Skeletal muscle cell (primary cell): ENCODE data around the gene CREB5.

Experiments
- DNase-seq: peaks from one replicate; pipeline ENCODE4 v3.0.0-alpha.2; 2010; ENCODE audit warnings: low read depth
- H3K4me3 ChIP-seq: 2 replicates; pipeline ENCODE4 v1.5.1; 2011; ENCODE audit warnings: low read depth, mild to moderate bottlenecking, control low read depth, low read length, moderate library complexity

The CREB5 gene

GRCh38 chr7:28619256-28619655 is 206.9 kb downstream of the CREB5 start:
- H3K4me3 ChIP-seq, result no peak overlapping the region
- no peak for DNase-seq

- no peak overlapping the region for H3K4me3 ChIP-seq
- DNase-seq, result no peak
Observed at GRCh38 chr7:28621369-28621841, 209.1 kb downstream of the CREB5 start.

- peak; percentile 41 for DNase-seq
- no peak overlapping the region for H3K4me3 ChIP-seq
Observed at GRCh38 chr7:28623105-28623730, 210.9 kb downstream of the CREB5 start.

GRCh38 chr7:28623863-28624262 is 211.5 kb downstream of the CREB5 start:
- no peak overlapping the region for H3K4me3 ChIP-seq
- no peak for DNase-seq

GRCh38 chr7:28625432-28625831 is 213.1 kb downstream of the CREB5 start:
- no peak overlapping the region for H3K4me3 ChIP-seq
- peak; percentile 42 for DNase-seq

- no peak for DNase-seq
Observed at GRCh38 chr7:28626221-28626620, 213.9 kb downstream of the CREB5 start.

GRCh38 chr7:28626624-28627262 is 214.4 kb downstream of the CREB5 start:
- H3K4me3 ChIP-seq, result no peak overlapping the region
- no peak for DNase-seq

More at GRCh38 chr7:28626221-28626620, 213.9 kb downstream of the CREB5 start:
- H3K4me3 ChIP-seq, result no peak overlapping the region

GRCh38 chr7:28627263-28627653 is 214.9 kb downstream of the CREB5 start:
- no peak for DNase-seq
- no peak overlapping the region for H3K4me3 ChIP-seq

- no peak overlapping the region for H3K4me3 ChIP-seq
- DNase-seq, result no peak
Observed at GRCh38 chr7:28627896-28628295, 215.6 kb downstream of the CREB5 start.

- DNase-seq, result peak; percentile 46
- H3K4me3 ChIP-seq, result no peak overlapping the region
Observed at GRCh38 chr7:28629216-28629842, 217.0 kb downstream of the CREB5 start.

- no peak for DNase-seq
- no peak overlapping the region for H3K4me3 ChIP-seq
Observed at GRCh38 chr7:28630350-28630749, 218.0 kb downstream of the CREB5 start.

- DNase-seq, result no peak
- H3K4me3 ChIP-seq, result no peak overlapping the region
Observed at GRCh38 chr7:28631995-28632394, 219.7 kb downstream of the CREB5 start.

GRCh38 chr7:28638914-28639313 is 226.6 kb downstream of the CREB5 start:
- H3K4me3 ChIP-seq, result no peak overlapping the region
- DNase-seq, result no peak

- DNase-seq, result no peak
- H3K4me3 ChIP-seq, result no peak overlapping the region
Observed at GRCh38 chr7:28640001-28640400, 227.7 kb downstream of the CREB5 start.

- no peak for DNase-seq
- H3K4me3 ChIP-seq, result no peak overlapping the region
Observed at GRCh38 chr7:28641752-28642545, 229.6 kb downstream of the CREB5 start.

GRCh38 chr7:28643188-28643569 is 230.9 kb downstream of the CREB5 start:
- no peak overlapping the region for H3K4me3 ChIP-seq
- DNase-seq, result no peak

GRCh38 chr7:28643584-28644340 is 231.4 kb downstream of the CREB5 start:
- no peak for DNase-seq
- H3K4me3 ChIP-seq, result no peak overlapping the region

- DNase-seq, result no peak
- H3K4me3 ChIP-seq, result no peak overlapping the region
Observed at GRCh38 chr7:28645866-28646265, 233.5 kb downstream of the CREB5 start.

- no peak for DNase-seq
- no peak overlapping the region for H3K4me3 ChIP-seq
Observed at GRCh38 chr7:28646376-28647075, 234.2 kb downstream of the CREB5 start.
